RWPE2 (cell line): ENCODE results near the gene PCBP3.

Experiments
- ATAC-seq: fragments of 200-7000 bp; cut with Tn5 transposase; 3 replicates; pipeline ENCODE4 v1.9.1; 2021; ENCODE audit warnings: low read depth
- DNase-seq: peaks from one replicate; pipeline ENCODE4 v3.0.0-alpha.2; 2020; ENCODE audit warnings: low spot score
- H3K27ac ChIP-seq: fragments of 450-650 bp; 2 replicates; pipeline ENCODE4 v1.5.1; 2017; ENCODE audit warnings: mild to moderate bottlenecking; ENCODE audit not compliant: poor library complexity, severe bottlenecking
- H3K27me3 ChIP-seq: fragments of 250-450 bp; sonication (Bioruptor Pico); 2 replicates; pipeline ENCODE4 v1.5.1; 2021; ENCODE audit warnings: mild to moderate bottlenecking, moderate library complexity; ENCODE audit not compliant: insufficient read depth, poor library complexity, severe bottlenecking
- H3K36me3 ChIP-seq: fragments of 250-450 bp; sonication (Bioruptor Pico); 2 replicates; pipeline ENCODE4 v1.5.1; 2020; ENCODE audit warnings: low read depth, mild to moderate bottlenecking, moderate library complexity
- H3K4me1 ChIP-seq: fragments of 250-450 bp; sonication (Bioruptor Pico); 2 replicates; pipeline ENCODE4 v1.5.1; 2021; ENCODE audit warnings: mild to moderate bottlenecking, moderate library complexity; ENCODE audit not compliant: insufficient read depth, poor library complexity, severe bottlenecking
- H3K4me3 ChIP-seq: fragments of 250-450 bp; sonication (Bioruptor Pico); 2 replicates; pipeline ENCODE4 v1.5.1; 2021; ENCODE audit warnings: mild to moderate bottlenecking, moderate library complexity; ENCODE audit not compliant: severe bottlenecking
- H3K9me3 ChIP-seq: fragments of 250-450 bp; sonication (Bioruptor Pico); 2 replicates; pipeline ENCODE4 v1.5.1; 2021; ENCODE audit warnings: mild to moderate bottlenecking, moderate library complexity; ENCODE audit not compliant: severe bottlenecking
- CTCF ChIP-seq: fragments of 450-650 bp; IDR thresholded peaks from one replicate; pipeline ENCODE4 v1.5.1; 2017; ENCODE audit warnings: mild to moderate bottlenecking, moderate library complexity; ENCODE audit not compliant: poor library complexity, severe bottlenecking

Gene PCBP3

GRCh38 chr21:45937721-45938452 is 294.4 kb downstream of the PCBP3 start:
- no peaks in the 10 kb centered on the region for H3K9me3 ChIP-seq
- H3K27me3 ChIP-seq: no peaks in the 10 kb centered on the region
- ATAC-seq: no peak
- DNase-seq: no peak
- TF ChIP-seq CTCF: no peak
- no peak overlapping the region for H3K4me3 ChIP-seq
- no peaks in the 10 kb centered on the region for H3K36me3 ChIP-seq
- no peaks in the 10 kb centered on the region for H3K4me1 ChIP-seq
- H3K27ac ChIP-seq: no peak overlapping the region

GRCh38 chr21:45938453-45938755 is 294.9 kb downstream of the PCBP3 start:
- H3K4me1 ChIP-seq: no peaks in the 10 kb centered on the region
- no peak overlapping the region for H3K27ac ChIP-seq
- H3K36me3 ChIP-seq: no peaks in the 10 kb centered on the region
- H3K27me3 ChIP-seq: no peaks in the 10 kb centered on the region
- no peak overlapping the region for H3K4me3 ChIP-seq
- no peak for DNase-seq
- no peaks in the 10 kb centered on the region for H3K9me3 ChIP-seq
- no peak for TF ChIP-seq CTCF
- ATAC-seq: no peak

GRCh38 chr21:45938811-45939520 is 295.4 kb downstream of the PCBP3 start:
- H3K27ac ChIP-seq: no peak overlapping the region
- H3K27me3 ChIP-seq: no peaks in the 10 kb centered on the region
- no peak for TF ChIP-seq CTCF
- H3K4me1 ChIP-seq: no peaks in the 10 kb centered on the region
- ATAC-seq: no peak
- H3K4me3 ChIP-seq: no peak overlapping the region
- no peak for DNase-seq
- no peaks in the 10 kb centered on the region for H3K9me3 ChIP-seq
- H3K36me3 ChIP-seq: no peaks in the 10 kb centered on the region

- Histone ChIP-seq H3K4me3 (no peak overlapping the region), H3K36me3 (no peaks in the 10 kb centered on the region), H3K4me1 (no peaks in the 10 kb centered on the region), H3K27ac (no peak overlapping the region), H3K27me3 (no peaks in the 10 kb centered on the region), H3K9me3 (no peaks in the 10 kb centered on the region)
- no peak for ATAC-seq
- no peak for DNase-seq
- no peak for TF ChIP-seq CTCF
Measured at GRCh38 chr21:45939521-45940045, 296.1 kb downstream of the PCBP3 start.

- DNase-seq (no peak), ATAC-seq (no peak)
- Histone ChIP-seq H3K36me3 (no peaks in the 10 kb centered on the region), H3K4me3 (no peak overlapping the region), H3K27me3 (no peaks in the 10 kb centered on the region), H3K9me3 (no peaks in the 10 kb centered on the region), H3K27ac (no peak overlapping the region), H3K4me1 (no peaks in the 10 kb centered on the region)
- TF ChIP-seq CTCF: no peak
Measured at GRCh38 chr21:45940091-45940490, 296.6 kb downstream of the PCBP3 start.
